GM20000 (cell line): ENCODE measurements around the gene MPL.

Experiments used
- DNase-seq: peaks from one replicate; pipeline ENCODE4 v3.0.0; 2012; ENCODE audit warnings: low spot score
- TF ChIP-seq, protein P1 (sequence below): IDR thresholded peaks from 2 replicates; pipeline ENCODE4 v1.5.1; 2012; ENCODE audit warnings: mild to moderate bottlenecking, control low read depth; ENCODE audit errors: extremely low read depth, missing control alignments

MPL gene

DNA sequence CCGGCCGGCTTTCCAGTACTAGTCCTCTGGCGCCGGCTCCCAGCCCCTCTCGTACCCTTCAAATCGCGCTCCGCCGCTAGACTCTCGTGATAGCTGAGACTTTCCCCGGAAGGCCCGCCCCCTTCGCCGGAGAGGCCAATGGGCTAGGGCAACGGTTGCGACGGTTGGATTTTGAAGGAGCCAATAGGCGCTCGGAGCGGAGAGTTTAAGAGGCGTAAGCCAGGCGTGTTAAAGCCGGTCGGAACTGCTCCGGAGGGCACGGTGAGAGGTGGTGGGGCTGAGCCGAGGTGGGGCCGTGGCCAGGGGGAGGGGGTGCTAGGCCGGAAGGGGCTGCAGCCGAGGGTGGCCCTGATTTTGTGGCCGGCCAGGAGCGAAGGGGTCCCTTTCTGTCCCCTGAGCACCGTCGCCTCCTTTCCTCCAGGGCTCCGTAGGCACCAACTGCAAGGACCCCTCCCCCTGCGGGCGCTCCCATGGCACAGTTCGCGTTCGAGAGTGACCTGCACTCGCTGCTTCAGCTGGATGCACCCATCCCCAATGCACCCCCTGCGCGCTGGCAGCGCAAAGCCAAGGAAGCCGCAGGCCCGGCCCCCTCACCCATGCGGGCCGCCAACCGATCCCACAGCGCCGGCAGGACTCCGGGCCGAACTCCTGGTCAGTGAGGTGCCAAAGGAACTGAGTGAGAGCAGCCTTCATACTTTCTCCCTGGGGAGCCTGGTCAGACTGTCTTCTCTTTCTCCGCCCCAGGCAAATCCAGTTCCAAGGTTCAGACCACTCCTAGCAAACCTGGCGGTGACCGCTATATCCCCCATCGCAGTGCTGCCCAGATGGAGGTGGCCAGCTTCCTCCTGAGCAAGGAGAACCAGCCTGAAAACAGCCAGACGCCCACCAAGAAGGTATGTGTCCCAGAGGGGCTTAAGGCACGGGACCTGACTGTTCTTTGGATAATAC, 21.4 kb downstream of the MPL start, which contains the start of gene CDC20:
TSS of gene CDC20 (plus strand) at position 236 of the 948 bp plus-strand sequence. CDS start at position 471, 235 bp downstream.
- DNase-seq, result peak; percentile 97
- TF ChIP-seq, protein P1, sequence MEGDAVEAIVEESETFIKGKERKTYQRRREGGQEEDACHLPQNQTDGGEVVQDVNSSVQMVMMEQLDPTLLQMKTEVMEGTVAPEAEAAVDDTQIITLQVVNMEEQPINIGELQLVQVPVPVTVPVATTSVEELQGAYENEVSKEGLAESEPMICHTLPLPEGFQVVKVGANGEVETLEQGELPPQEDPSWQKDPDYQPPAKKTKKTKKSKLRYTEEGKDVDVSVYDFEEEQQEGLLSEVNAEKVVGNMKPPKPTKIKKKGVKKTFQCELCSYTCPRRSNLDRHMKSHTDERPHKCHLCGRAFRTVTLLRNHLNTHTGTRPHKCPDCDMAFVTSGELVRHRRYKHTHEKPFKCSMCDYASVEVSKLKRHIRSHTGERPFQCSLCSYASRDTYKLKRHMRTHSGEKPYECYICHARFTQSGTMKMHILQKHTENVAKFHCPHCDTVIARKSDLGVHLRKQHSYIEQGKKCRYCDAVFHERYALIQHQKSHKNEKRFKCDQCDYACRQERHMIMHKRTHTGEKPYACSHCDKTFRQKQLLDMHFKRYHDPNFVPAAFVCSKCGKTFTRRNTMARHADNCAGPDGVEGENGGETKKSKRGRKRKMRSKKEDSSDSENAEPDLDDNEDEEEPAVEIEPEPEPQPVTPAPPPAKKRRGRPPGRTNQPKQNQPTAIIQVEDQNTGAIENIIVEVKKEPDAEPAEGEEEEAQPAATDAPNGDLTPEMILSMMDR, result no peak

- DNase-seq, result no peak
- TF ChIP-seq, protein P1, result no peak
Measured at GRCh38 chr1:43359696-43360095, 22.1 kb downstream of the MPL start.

DNA sequence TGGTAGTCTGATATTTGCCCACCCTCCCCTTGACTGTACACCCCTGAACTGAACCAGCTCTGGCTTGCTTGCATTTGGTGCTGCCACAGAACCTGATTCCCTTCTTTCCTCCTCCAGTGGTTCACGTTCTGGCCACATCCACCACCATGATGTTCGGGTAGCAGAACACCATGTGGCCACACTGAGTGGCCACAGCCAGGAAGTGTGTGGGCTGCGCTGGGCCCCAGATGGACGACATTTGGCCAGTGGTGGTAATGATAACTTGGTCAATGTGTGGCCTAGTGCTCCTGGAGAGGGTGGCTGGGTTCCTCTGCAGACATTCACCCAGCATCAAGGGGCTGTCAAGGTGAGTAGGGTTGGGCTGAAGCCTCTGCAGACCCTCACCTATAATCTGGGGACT, 23.0 kb downstream of the MPL start:
- TF ChIP-seq, protein P1, result no peak
- DNase-seq, result no peak

DNA sequence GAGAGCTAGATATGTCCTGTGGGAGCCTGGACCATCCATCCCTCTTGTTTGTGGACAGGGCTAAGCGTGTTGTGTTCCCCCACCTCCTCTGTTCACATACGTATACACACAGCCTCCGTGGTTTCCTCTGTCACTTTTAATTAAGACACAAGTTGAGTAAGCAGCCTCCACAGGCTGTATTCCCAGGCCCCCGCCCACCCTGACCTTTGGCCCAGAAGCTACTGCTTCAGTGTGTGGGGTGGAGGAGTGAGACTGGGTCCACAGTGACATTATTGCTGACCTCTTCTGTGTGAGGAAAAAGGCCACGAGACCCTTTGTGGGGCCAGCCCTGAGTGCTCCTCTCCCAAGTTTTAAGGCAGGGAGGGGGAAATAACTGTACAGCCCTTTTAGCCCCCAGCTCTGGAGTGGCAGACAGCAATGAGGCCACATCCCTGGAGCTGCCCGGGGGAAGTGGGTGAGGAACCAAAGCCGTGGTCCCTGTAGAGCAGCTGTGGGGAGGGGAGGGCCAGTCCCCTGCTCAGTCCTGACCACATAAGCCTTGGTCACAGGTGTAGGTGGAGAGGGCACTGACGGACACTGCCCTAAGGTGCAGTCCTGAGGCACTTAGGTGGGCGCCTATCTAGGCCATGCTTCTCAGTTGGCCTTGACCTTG, 25.8 kb downstream of the MPL start:
- TF ChIP-seq, protein P1, result no peak
- DNase-seq, result no peak

GRCh38 chr1:43363935-43364525, 26.4 kb downstream of the MPL start:
- no peak for DNase-seq
- TF ChIP-seq, protein P1, result no peak

- TF ChIP-seq, protein P1, result no peak
Measured at GRCh38 chr1:43365678-43366077, 28.1 kb downstream of the MPL start.

GRCh38 chr1:43366179-43366578, 28.6 kb downstream of the MPL start:
- TF ChIP-seq, protein P1, result no peak

More at GRCh38 chr1:43365678-43366077, 28.1 kb downstream of the MPL start:
- no peak for DNase-seq

More at GRCh38 chr1:43366179-43366578, 28.6 kb downstream of the MPL start:
- no peak for DNase-seq
